SK-N-SH (cell line): Measurements from ENCODE around the gene LDHD. TPM values are rescaled to one million over a fixed set of nuclear protein-coding genes. Genes with fewer than 3 reads are reported as not detected.

Source experiments
- CTCF ChIA-PET: fragments of 300-600, 350-600 bp; formaldehyde crosslinking; extraction: SDS; loops from one replicate; lab custom pipeline; 2021; lab: Yijun Ruan, JAX
- POLR2A ChIA-PET: fragments of 350-600 bp; sonication (Branson Sonifier 250); formaldehyde crosslinking; extraction: SDS; loops from one replicate; lab custom pipeline; 2020; ENCODE audit warnings: antibody characterized with exemption, inconsistent platforms; lab: Yijun Ruan, JAX
- DNase-seq: peaks from one replicate; pipeline ENCODE4 v3.0.0; 2012
- H2AFZ ChIP-seq: fragments of 200-600 bp; sonication (generic); 2 replicates; pipeline ENCODE4 v1.8.1; 2016; ENCODE audit warnings: antibody characterized with exemption, mild to moderate bottlenecking, low read depth
- H3F3A ChIP-seq: fragments of 200-600 bp; sonication (generic); replicated peaks from 2 replicates; pipeline ENCODE3; 2016; ENCODE audit warnings: antibody characterized with exemption, mild to moderate bottlenecking; ENCODE audit not compliant: insufficient read depth
- H3K27ac ChIP-seq, 2 experiments: fragments of 200-500 bp in 1 of 2; fragments of 200-600 bp in 1 of 2; sonication (Bioruptor generic) in 1 of 2; sonication (generic), shearing (Covaris generic) in 1 of 2; 2 replicates each; pipeline versions ENCODE4 v1.5.1 to v1.6.1; 2014 to 2016; ENCODE audit warnings: low read depth in 2 of 2, inconsistent platforms in 1 of 2, low read length in 1 of 2, mild to moderate bottlenecking in 1 of 2, mixed read lengths in 1 of 2
- H3K27me3 ChIP-seq: fragments of 200-600 bp; sonication (generic), shearing (Covaris generic); 2 replicates; pipeline ENCODE4 v1.6.1; 2016; ENCODE audit warnings: mixed run types; ENCODE audit not compliant: insufficient read depth
- H3K36me3 ChIP-seq, 2 experiments: fragments of 200-500 bp in 1 of 2; fragments of 200-600 bp in 1 of 2; sonication (Bioruptor generic) in 1 of 2; sonication (generic) in 1 of 2; replicated peaks in 1 of 2; 2 replicates each; pipeline versions ENCODE3 to v1.5.1; 2014 to 2016; ENCODE audit warnings: low read length in 1 of 2, mild to moderate bottlenecking in 1 of 2; ENCODE audit not compliant: insufficient read depth in 2 of 2, control insufficient read depth in 1 of 2
- H3K4me1 ChIP-seq, 2 experiments: fragments of 200-500 bp in 1 of 2; fragments of 200-600 bp in 1 of 2; sonication (Bioruptor generic) in 1 of 2; sonication (generic), shearing (Covaris generic) in 1 of 2; 2 replicates each; pipeline versions ENCODE4 v1.5.1 to v1.6.1; 2014 to 2016; ENCODE audit warnings: low read depth in 1 of 2, low read length in 1 of 2, mixed run types in 1 of 2; ENCODE audit not compliant: insufficient read depth in 2 of 2, control insufficient read depth in 1 of 2
- H3K4me2 ChIP-seq: fragments of 200-600 bp; sonication (generic), shearing (Covaris generic); 2 replicates; pipeline ENCODE4 v1.6.1; 2017; ENCODE audit warnings: mixed run types
- H3K4me3 ChIP-seq, 2 experiments: fragments of 200-500 bp in 1 of 2; fragments of 200-600 bp in 1 of 2; sonication (Bioruptor generic) in 1 of 2; sonication (generic), shearing (Covaris generic) in 1 of 2; 2 replicates each; pipeline versions ENCODE4 v1.5.1 to v1.8.1; 2014 to 2016; ENCODE audit warnings: low read depth in 2 of 2, inconsistent platforms in 1 of 2, low read length in 1 of 2, mild to moderate bottlenecking in 1 of 2, mixed read lengths in 1 of 2, moderate library complexity in 1 of 2
- H3K79me2 ChIP-seq: fragments of 200-600 bp; sonication (generic); 2 replicates; pipeline ENCODE4 v1.8.1; 2017; ENCODE audit warnings: mild to moderate bottlenecking; ENCODE audit not compliant: insufficient read depth
- H3K9ac ChIP-seq: fragments of 200-600 bp; sonication (generic); 2 replicates; pipeline ENCODE4 v1.6.1; 2017; ENCODE audit warnings: mixed run types
- H3K9me2 ChIP-seq: fragments of 200-600 bp; sonication (generic); 2 replicates; pipeline ENCODE4 v1.6.1; 2017; ENCODE audit warnings: mixed run types
- H3K9me3 ChIP-seq: fragments of 200-600 bp; sonication (generic); 2 replicates; pipeline ENCODE4 v1.6.1; 2017; ENCODE audit warnings: mixed run types, mild to moderate bottlenecking, moderate library complexity
- H4K20me1 ChIP-seq: fragments of 200-600 bp; sonication (generic); 2 replicates; pipeline ENCODE4 v1.6.1; 2017; ENCODE audit warnings: mild to moderate bottlenecking, mixed run types; ENCODE audit not compliant: insufficient read depth
- EZH2phosphoT487 ChIP-seq: fragments of 200-600 bp; sonication (generic); IDR thresholded peaks from 2 replicates; pipeline ENCODE4 v1.6.1; 2017; ENCODE audit warnings: low read depth, mixed run types, mild to moderate bottlenecking, antibody characterized with exemption, moderate library complexity, borderline replicate concordance
- FOXJ3 ChIP-seq: sonication (generic); formaldehyde crosslinking; IDR thresholded peaks from 2 replicates; pipeline ENCODE4 v1.5.1; 2020; ENCODE audit warnings: mild to moderate bottlenecking, missing genetic modification reagents
- GATA2 ChIP-seq: sonication (generic); formaldehyde crosslinking; IDR thresholded peaks from 2 replicates; pipeline ENCODE4 v1.5.0; 2020; ENCODE audit warnings: mild to moderate bottlenecking, missing genetic modification reagents
- MXI1 ChIP-seq: IDR thresholded peaks from 2 replicates; pipeline ENCODE4 v1.6.1; 2012; ENCODE audit warnings: mild to moderate bottlenecking, low read depth, low read length, improper control_type of control experiment
- NFIC ChIP-seq: IDR thresholded peaks from 2 replicates; pipeline ENCODE4 v1.4.0; 2012; ENCODE audit warnings: borderline replicate concordance
- NRF1 ChIP-seq: IDR thresholded peaks from 2 replicates; pipeline ENCODE4 v1.6.1; 2012; ENCODE audit warnings: low read depth, mild to moderate bottlenecking, low read length
- POLR2AphosphoS5 ChIP-seq: IDR thresholded peaks from 2 replicates; pipeline ENCODE4 v1.6.1; 2012; ENCODE audit warnings: low read depth, low read length
- RCOR1 ChIP-seq: fragments of 150-350 bp; IDR thresholded peaks from 2 replicates; pipeline ENCODE4 v1.6.1; 2017; ENCODE audit warnings: antibody characterized with exemption, low read length
- RXRA ChIP-seq: IDR thresholded peaks from 2 replicates; pipeline ENCODE4 v1.4.0; 2012; ENCODE audit warnings: low read depth, mild to moderate bottlenecking, borderline replicate concordance
- SIN3A ChIP-seq: IDR thresholded peaks from 2 replicates; pipeline ENCODE4 v1.6.1; 2012; ENCODE audit warnings: low read depth, mild to moderate bottlenecking, low read length, moderate library complexity, borderline replicate concordance
- TAF1 ChIP-seq: IDR thresholded peaks from 2 replicates; pipeline ENCODE4 v1.6.1; 2012; ENCODE audit warnings: low read depth, mild to moderate bottlenecking, low read length, moderate library complexity, borderline replicate concordance
- TCF12 ChIP-seq: IDR thresholded peaks from 2 replicates; pipeline ENCODE4 v1.4.0; 2012
- TEAD4 ChIP-seq: IDR thresholded peaks from 2 replicates; pipeline ENCODE4 v1.4.0; 2012; ENCODE audit warnings: mild to moderate bottlenecking, borderline replicate concordance; ENCODE audit not compliant: insufficient read depth
- YY1 ChIP-seq: IDR thresholded peaks from 2 replicates; pipeline ENCODE4 v1.4.0; 2012; ENCODE audit warnings: low read depth, mild to moderate bottlenecking
- WGBS: methylation state at CpG from one replicate; pipeline ENCODE4 v1.1.6; 2017; ENCODE audit warnings: low lambda C conversion rate; 5-methylcytosine and 5-hydroxymethylcytosine counted together
- polyA plus RNA-seq, 3 experiments: library from polyadenylated mRNA; depleted of rRNA; stranded (reverse); fragments of >200 nt; gene quantifications; 2 replicates each; pipeline ENCODE4 v1.2.3, GENCODE V29; 2012
- TF ChIP-seq, protein P1 (sequence below): IDR thresholded peaks from 2 replicates; pipeline ENCODE4 v1.6.1; 2012; ENCODE audit warnings: mild to moderate bottlenecking, low read depth, low read length, moderate library complexity
- TF ChIP-seq, protein P2 (sequence below): IDR thresholded peaks from 2 replicates; pipeline ENCODE4; 2012
- TF ChIP-seq, protein P3 (sequence below): fragments of 150-350 bp; IDR thresholded peaks from 2 replicates; pipeline ENCODE4 v1.6.1; 2017; ENCODE audit warnings: antibody characterized with exemption, low read length, low read depth, borderline replicate concordance
- TF ChIP-seq, protein P4 (sequence below): IDR thresholded peaks from 2 replicates; pipeline ENCODE4 v1.4.0; 2012; ENCODE audit warnings: low read depth, borderline replicate concordance
- TF ChIP-seq, protein P5 (sequence below): IDR thresholded peaks from 2 replicates; pipeline ENCODE4 v1.4.0; 2012; ENCODE audit warnings: low read depth, borderline replicate concordance

The LDHD gene
- polyA plus RNA-seq, 1 of the 3 experiments (the other 2 are of a cell fraction): 0.53 TPM

DNA sequence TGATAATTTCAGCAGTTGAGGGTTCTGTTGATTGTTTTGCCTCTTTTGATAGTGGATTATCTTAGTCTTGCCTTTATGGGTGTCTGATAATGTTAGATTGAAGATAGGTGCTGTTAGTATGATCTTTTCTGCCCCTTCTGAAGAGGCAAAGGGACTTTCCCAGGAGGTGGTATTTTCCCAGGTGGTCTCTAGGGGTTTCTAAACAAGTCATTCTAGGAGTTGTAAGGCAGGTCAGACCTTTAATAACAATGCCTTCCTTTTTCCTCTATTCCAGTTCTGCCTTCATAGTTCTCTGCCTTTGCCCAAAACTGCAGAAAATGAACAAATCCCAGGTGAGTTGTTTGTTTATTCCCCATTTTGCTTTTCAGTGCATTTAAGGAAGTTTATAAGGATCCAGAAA, 36.1 kb upstream of the LDHD start:
- Histone ChIP-seq H4K20me1 (no peaks in the 10 kb centered on the region), H3K36me3 (peaks cover 10 to 62% of the 10 kb centered on the region in 2 experiments), H3K4me1 (no peaks in the 10 kb centered on the region), H3K9me2 (no peaks in the 10 kb centered on the region), H3K9ac (no peak overlapping the region), H2AFZ (no peak overlapping the region), H3K9me3 (peaks cover 19% of the 10 kb centered on the region), H3K4me3 (0 out of 4 replicates have a peak overlapping the region, but pooled peaks of 1 of the 2 experiments have one; percentile 4), H3K27ac (no peak overlapping the region), H3F3A (no peaks in the 10 kb centered on the region), H3K79me2 (peaks cover 44% of the 10 kb centered on the region), H3K4me2 (no peak overlapping the region), H3K27me3 (no peaks in the 10 kb centered on the region)
- no peak for DNase-seq
- ChIA-PET POLR2A (no interaction called here), CTCF (no interaction called here)
- TF ChIP-seq NRF1 (no peak), TCF12 (no peak), RCOR1 (no peak), SIN3A (no peak), RXRA (no peak), YY1 (no peak), EZH2phosphoT487 (no peak)

DNA sequence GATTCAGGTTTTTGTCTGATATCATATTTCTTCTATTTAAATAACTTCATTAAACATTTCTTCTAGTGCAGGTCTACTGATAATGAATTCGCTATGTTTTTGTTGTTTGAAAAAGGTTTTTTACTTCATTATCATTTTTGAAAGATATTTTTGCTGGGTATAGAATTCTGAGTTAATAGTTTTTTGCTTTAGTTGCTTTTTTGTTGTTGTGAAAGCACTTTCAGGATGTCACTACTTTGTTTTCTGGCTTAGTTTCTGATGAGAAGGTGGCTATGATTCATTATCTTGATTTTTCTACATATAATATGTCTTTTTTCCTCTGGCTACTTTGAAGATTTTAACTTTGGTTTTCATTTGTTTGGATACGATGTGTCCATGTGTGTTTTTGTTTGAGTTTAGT, 35.2 kb upstream of the LDHD start:
- H3K4me2 ChIP-seq: no peak overlapping the region
- H3K9ac ChIP-seq: no peak overlapping the region
- no peak overlapping the region for H3K4me3 ChIP-seq
- peaks cover 19% of the 10 kb centered on the region for H3K9me3 ChIP-seq
- 48% methylated on average over 2 of the region's 2 CpGs for WGBS
- TF ChIP-seq FOXJ3 (CRISPR knock-in tag) (no peak), NRF1 (no peak), POLR2AphosphoS5 (no peak), RCOR1 (no peak), TEAD4 (no peak), EZH2phosphoT487 (no peak), MXI1 (no peak), NFIC (no peak), SIN3A (no peak), RXRA (no peak), TAF1 (no peak), TCF12 (no peak), YY1 (no peak), GATA2 (no peak)
- TF ChIP-seq, protein P1, sequence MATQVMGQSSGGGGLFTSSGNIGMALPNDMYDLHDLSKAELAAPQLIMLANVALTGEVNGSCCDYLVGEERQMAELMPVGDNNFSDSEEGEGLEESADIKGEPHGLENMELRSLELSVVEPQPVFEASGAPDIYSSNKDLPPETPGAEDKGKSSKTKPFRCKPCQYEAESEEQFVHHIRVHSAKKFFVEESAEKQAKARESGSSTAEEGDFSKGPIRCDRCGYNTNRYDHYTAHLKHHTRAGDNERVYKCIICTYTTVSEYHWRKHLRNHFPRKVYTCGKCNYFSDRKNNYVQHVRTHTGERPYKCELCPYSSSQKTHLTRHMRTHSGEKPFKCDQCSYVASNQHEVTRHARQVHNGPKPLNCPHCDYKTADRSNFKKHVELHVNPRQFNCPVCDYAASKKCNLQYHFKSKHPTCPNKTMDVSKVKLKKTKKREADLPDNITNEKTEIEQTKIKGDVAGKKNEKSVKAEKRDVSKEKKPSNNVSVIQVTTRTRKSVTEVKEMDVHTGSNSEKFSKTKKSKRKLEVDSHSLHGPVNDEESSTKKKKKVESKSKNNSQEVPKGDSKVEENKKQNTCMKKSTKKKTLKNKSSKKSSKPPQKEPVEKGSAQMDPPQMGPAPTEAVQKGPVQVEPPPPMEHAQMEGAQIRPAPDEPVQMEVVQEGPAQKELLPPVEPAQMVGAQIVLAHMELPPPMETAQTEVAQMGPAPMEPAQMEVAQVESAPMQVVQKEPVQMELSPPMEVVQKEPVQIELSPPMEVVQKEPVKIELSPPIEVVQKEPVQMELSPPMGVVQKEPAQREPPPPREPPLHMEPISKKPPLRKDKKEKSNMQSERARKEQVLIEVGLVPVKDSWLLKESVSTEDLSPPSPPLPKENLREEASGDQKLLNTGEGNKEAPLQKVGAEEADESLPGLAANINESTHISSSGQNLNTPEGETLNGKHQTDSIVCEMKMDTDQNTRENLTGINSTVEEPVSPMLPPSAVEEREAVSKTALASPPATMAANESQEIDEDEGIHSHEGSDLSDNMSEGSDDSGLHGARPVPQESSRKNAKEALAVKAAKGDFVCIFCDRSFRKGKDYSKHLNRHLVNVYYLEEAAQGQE: no peak
- TF ChIP-seq, protein P2, sequence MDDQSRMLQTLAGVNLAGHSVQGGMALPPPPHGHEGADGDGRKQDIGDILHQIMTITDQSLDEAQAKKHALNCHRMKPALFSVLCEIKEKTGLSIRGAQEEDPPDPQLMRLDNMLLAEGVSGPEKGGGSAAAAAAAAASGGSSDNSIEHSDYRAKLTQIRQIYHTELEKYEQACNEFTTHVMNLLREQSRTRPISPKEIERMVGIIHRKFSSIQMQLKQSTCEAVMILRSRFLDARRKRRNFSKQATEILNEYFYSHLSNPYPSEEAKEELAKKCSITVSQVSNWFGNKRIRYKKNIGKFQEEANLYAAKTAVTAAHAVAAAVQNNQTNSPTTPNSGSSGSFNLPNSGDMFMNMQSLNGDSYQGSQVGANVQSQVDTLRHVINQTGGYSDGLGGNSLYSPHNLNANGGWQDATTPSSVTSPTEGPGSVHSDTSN: no peak
- TF ChIP-seq, protein P3, sequence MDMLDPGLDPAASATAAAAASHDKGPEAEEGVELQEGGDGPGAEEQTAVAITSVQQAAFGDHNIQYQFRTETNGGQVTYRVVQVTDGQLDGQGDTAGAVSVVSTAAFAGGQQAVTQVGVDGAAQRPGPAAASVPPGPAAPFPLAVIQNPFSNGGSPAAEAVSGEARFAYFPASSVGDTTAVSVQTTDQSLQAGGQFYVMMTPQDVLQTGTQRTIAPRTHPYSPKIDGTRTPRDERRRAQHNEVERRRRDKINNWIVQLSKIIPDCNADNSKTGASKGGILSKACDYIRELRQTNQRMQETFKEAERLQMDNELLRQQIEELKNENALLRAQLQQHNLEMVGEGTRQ: no peak
- TF ChIP-seq, protein P4, sequence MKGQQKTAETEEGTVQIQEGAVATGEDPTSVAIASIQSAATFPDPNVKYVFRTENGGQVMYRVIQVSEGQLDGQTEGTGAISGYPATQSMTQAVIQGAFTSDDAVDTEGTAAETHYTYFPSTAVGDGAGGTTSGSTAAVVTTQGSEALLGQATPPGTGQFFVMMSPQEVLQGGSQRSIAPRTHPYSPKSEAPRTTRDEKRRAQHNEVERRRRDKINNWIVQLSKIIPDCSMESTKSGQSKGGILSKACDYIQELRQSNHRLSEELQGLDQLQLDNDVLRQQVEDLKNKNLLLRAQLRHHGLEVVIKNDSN: no peak
- TF ChIP-seq, protein P5, sequence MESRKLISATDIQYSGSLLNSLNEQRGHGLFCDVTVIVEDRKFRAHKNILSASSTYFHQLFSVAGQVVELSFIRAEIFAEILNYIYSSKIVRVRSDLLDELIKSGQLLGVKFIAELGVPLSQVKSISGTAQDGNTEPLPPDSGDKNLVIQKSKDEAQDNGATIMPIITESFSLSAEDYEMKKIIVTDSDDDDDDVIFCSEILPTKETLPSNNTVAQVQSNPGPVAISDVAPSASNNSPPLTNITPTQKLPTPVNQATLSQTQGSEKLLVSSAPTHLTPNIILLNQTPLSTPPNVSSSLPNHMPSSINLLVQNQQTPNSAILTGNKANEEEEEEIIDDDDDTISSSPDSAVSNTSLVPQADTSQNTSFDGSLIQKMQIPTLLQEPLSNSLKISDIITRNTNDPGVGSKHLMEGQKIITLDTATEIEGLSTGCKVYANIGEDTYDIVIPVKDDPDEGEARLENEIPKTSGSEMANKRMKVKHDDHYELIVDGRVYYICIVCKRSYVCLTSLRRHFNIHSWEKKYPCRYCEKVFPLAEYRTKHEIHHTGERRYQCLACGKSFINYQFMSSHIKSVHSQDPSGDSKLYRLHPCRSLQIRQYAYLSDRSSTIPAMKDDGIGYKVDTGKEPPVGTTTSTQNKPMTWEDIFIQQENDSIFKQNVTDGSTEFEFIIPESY: no peak
- H3K27ac ChIP-seq: no peak overlapping the region
- H3K79me2 ChIP-seq: peaks cover 44% of the 10 kb centered on the region
- H3F3A ChIP-seq: no peaks in the 10 kb centered on the region
- H2AFZ ChIP-seq: no peak overlapping the region
- H3K27me3 ChIP-seq: no peaks in the 10 kb centered on the region
- no peaks in the 10 kb centered on the region for H3K4me1 ChIP-seq
- ChIA-PET CTCF (no interaction called here), POLR2A (no interaction called here)
- no peaks in the 10 kb centered on the region for H3K9me2 ChIP-seq
- H3K36me3 ChIP-seq: peaks cover 10 to 56% of the 10 kb centered on the region in 2 experiments
- H4K20me1 ChIP-seq: no peaks in the 10 kb centered on the region
- DNase-seq: no peak
